ENCODE data around the gene DMAP1.

DMAP1 gene

GRCh38 chr1:44256762-44257554, 43.7 kb downstream of the DMAP1 start:
- DNase-seq: no peak

- no peak for DNase-seq
These were observed 45.8 kb downstream of the DMAP1 start for GRCh38 chr1:44259090-44259489.

DNA sequence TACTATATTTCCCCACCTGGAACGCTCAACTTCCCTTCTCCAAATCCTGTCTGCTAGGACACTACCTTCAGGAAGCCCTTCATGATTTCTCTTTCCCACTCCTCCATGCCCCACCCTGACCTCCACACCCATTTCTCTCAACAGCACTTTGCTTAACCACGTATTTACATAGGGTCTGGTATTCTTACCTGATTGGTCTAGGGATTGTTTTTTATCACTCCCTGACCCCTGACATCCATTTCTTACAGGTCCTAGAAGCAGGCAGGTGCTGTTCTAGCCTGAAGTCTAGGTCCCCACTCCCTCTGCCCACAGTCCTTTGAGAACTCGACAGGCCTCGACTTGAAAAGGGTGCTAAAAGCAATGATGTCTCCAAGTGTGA, 47.5 kb downstream of the DMAP1 start:
- no peak for DNase-seq

GRCh38 chr1:44261171-44261817, 48.0 kb downstream of the DMAP1 start:
- no peak for DNase-seq

DNA sequence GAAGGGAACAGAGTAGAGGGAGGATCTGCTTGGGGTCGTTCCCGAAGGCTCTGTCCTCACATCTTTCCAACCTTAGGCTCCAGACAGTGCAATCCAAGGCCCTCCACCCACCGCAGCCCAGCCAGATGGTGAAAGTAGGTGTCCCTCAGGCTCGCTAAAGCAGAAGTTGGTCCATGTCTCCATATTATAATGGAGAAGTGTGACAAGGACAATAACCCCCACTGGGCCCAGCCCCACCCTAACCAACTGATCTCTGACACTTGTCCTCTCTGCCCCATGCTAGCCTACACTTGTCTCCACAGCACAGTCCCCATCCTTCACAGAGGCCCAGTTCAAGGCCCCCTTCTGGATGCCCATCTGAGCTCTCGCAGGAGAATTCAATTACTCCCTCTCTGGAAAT, 48.7 kb downstream of the DMAP1 start:
- no peak for DNase-seq

DNA sequence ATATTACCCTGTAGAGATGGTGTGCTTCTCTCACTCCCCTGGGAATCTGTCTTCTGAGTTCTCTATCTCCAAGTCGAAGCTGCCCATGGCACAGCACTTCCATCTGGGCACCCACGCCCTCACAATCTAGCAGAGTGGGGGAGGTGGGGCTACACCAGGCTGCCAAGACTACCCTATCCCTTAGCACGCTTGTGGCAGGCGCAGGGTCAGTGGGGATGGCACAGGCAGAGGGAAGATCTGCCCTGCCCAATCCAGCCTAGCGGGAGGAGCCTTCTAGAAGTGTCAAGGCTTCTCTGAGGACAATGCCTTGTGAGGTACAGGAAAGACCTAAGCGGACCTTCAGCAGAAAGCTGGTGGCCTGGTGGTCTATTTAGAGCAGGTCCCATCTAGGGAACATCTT, 49.1 kb downstream of the DMAP1 start:
- DNase-seq: no peak

GRCh38 chr1:44262816-44263567, 49.7 kb downstream of the DMAP1 start:
- DNase-seq: no peak

DNA sequence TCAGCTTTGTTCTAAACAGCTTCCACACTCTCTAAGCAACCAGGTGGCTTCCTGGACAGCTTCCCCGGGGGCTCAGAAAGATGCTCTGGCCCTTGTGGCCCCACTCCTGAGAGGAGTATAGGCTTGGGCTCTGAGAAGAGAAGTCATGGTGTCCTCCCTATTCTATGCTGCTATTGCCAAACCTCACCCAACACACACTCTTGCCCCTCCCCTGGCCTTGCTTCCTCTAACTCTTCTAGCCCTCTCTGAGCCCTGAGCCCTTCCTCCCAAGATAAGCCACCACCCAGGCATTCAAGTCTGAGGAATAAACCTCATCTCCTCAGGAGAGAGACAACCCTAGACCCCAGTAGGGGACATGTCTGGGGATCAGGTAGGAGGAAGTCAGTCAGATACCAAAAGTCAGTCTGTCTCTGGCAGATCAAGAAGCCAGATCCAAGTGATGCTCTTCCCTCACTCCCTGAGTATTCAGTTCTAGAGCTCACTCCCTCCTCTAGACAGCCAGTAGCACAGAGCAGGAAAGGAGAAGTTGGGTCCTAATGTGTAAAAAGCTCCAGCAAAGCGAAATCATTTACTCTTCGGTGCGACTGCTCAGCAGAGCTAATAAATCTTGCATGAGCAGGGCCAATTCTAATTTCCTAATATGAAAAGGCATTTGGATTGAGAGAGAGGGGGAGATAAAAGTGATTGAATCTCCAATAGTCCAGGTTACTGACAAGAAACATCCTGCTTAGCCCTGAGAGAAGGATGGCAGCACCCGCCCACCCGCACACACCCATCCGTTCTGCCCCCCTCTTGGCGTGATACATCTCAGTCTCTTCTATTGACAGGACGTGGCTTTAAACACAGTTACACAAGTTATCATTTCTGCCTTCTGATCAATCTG, 50.5 kb downstream of the DMAP1 start:
- no peak for DNase-seq

GRCh38 chr1:44264451-44264771, 51.1 kb downstream of the DMAP1 start:
- DNase-seq: no peak

DNA sequence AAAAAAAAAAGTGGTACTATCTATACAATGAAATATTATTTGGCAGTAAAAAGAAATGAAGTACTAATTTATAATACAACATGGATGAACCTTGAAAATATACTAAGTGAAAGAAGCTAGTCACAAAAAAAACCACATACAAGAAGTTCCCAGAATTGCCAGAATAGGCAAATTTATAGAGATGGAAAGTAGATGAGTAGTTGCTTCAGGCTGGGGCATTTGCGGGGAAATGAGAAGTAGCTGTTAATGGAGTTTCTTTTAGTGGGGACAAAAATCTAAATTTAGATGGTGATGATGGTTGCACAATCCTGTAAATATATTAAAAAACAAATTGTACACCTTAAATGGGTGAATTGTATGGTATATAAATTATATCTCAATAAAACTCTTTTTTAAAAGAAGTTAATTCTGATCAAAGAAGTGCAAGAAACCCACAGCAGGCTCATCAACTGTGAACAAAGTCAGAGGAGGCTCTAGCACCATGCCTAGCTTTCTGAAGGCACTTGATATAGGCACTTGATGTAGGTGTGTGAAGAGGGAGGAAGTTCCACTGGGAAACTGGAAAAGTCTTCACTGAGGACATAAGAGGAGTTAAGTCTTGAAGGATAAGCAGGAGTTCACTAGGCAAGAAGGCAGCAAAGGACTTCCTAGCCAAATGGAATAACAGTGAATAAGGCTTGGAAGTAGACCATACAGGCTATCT, 52.5 kb downstream of the DMAP1 start:
- no peak for DNase-seq

- DNase-seq: peak in 1 of 2 experiments; percentile 10
These were observed 53.4 kb downstream of the DMAP1 start for GRCh38 chr1:44266400-44267344.

DNA sequence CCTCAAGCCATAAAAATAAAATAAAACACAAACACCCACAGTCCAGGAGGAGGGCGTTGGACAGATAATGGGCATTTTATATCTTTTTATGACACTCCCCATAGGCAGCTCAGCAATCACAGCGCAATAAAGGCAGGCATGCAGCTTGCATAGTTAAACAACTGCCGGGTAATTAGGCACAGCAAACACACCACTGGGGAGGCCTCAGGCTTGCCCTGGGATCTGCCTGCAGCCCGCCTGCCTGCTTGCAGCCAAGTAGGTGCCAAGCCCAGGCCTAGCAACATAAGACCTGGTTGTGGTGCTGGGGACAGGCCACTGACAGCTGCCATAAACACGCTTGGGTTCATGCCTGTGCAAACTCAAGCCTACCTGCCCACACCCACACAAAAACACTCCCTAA, 54.2 kb downstream of the DMAP1 start:
- DNase-seq: peak; percentile 25 to 40

DNA sequence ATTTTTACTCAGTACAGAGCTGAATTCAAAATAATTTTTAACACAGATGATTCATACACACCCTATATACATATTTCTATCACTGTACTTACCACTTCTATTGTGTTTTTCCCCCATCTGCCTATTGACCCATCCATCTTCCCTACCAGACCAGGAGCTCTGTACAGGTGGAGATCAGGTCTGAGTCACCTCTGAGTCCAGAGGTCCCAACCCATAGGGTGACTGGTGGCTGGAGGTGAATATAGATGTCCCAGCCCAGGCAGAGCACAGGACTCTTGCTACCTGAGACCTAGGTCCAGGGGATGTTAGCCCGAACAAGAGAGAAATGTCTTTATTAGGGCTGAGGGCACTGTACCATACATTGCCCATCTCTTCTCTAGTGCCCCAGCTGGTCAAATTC, 54.8 kb downstream of the DMAP1 start:
- no peak for DNase-seq

Measured in SHP77 (cell line).